Measurements from ENCODE around the gene ADGRG3.

The ADGRG3 gene

GRCh38 chr16:57630931-57631845, 36.9 kb upstream of the ADGRG3 start:
- DNase-seq (ENCODE audit: low read depth): no peak

DNA sequence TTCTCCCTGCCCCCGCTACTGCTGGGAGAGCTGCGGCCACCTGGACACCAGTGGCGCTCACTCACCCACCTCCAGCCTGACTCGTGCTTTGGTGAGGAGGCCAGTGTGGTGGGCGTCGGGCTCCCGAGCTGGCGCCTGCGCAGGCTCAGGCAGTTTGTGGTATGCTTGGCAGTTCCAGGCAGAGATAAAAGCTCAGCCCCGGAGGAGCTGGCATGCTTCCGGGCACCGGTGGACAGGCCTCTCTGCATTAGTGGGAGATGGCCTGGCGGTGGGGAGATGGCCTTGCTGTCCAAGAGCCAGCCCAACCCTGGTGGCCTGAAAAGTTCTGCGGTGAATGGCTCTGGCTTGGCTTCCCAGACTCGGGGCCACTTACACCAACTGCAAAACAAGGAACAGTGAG, 35.5 kb upstream of the ADGRG3 start:
- DNase-seq (ENCODE audit: low read depth): no peak

DNA sequence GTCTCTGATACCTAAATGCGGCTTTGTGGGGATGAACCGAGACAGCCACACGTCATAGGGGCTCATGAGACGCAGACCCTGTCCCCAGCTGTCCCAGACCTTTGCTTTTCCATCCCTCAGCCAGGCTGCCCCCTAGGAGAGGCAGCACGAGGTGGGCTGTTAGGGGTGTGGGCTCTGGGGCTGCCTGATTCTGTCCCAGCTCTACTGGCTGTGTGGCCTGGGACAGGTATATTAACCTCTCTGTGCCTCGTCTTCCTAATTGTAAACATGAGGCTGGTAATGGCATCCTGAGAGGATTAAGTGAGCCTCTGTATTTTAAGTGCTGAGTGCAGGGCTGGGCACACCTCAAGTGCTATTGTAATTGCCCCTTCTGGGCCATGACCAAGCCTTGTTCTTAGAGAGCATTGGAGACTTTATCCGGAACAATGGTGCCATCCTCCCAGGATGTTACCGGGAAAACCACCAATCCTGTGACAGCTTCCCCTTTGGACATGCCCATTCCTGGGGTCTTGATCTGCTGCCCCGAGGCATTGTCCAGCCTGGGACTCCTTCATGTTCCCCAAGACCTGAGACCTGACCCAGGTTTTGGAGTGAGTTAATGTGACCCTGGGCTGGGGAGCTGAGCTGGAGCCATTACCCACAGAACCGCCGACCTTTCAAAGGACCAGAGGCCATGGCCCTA, 34.6 kb upstream of the ADGRG3 start:
- DNase-seq (ENCODE audit: low read depth): no peak

GRCh38 chr16:57634171-57634570, 33.9 kb upstream of the ADGRG3 start:
- DNase-seq (ENCODE audit: low read depth): peak; percentile 90

DNA sequence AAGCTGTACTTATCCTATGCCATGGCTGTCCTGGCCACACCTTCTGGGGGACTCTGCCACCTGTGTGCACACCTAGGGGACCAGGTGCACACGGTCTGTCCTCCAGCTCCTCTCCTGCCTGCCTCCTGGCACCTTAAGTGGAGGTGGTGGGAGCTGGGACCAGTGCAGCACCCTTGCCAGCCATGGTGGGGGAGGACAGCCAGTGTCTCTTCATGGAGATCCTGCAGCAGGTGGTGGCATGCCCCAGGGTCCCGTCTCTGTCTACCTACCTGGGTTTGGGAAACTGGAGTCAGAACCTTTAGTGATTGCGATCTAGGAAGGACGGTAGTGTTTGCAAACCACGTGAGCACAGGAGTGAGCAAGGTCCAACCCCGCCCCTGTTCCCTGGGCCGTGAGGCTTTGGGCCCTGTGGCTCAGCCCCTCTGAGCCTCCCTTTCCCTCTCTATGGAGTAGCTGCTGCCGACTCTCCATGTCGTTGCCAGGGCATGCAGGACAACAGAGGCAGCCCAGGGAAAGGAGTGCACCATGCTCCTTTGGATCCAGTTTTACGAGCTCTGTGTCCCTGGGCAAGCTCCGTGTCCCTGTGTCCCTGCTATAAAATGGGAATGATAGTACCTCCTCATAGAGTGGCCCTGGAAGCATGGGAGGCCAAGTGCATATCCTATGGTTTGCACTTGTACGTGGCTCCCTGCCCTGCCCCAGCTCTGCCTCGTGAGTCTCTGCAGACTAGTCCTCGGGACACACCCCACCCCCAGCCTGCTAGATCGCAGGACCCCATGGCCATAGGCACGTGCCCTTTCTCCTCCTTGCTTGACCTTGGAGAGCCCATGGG, 32.6 kb upstream of the ADGRG3 start:
- no peak for DNase-seq (ENCODE audit: low read depth)

- DNase-seq (ENCODE audit: low read depth): no peak
Observed at GRCh38 chr16:57636184-57636583, 31.9 kb upstream of the ADGRG3 start.

- no peak for DNase-seq (ENCODE audit: low read depth)
Observed at GRCh38 chr16:57637020-57637419, 31.1 kb upstream of the ADGRG3 start.

DNA sequence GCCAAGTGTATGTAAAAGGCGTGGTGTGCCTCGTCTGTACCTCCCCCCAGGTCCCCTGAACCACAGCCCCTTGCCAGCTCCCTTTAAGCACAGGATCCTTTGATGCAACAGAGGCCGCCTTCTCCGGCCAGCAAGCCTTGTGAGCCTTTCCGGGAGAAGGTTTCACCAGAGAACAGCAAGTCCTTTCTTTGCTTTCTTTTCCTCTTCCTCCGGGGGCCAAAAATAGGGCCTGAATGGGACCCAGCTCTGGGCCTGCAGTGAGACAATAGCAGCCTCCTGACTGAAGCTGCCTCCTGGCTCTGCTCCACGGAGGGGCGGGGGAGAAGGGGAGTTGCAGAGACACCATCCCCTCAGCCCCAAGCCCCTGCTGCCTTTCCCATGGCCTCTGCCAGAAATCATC, 30.7 kb upstream of the ADGRG3 start:
- no peak for DNase-seq (ENCODE audit: low read depth)

GRCh38 chr16:57637965-57638364, 30.1 kb upstream of the ADGRG3 start:
- DNase-seq (ENCODE audit: low read depth): no peak

GRCh38 chr16:57638381-57638780, 29.7 kb upstream of the ADGRG3 start:
- no peak for DNase-seq (ENCODE audit: low read depth)

- no peak for DNase-seq (ENCODE audit: low read depth)
Observed at GRCh38 chr16:57639172-57639887, 28.8 kb upstream of the ADGRG3 start.

DNA sequence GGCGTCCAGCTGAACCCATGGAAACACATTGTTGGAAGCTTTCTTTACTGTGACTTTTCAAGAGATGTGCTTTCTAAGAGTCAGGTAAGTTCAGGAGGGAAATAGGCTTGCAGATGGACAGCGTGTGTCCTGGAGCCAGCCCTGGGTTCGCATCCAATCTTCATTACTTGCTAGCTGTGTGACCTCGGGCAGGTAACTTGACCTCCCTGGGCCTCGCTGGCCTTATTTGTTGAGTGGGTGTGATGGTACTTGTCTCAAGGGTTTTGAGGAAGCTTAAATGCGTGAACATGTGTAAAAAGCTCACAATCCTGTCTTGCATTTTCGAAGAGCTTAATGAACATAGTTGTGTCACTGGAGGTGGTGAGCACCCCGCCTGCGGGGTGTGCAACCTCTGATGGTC, 27.9 kb upstream of the ADGRG3 start:
- DNase-seq (ENCODE audit: low read depth): no peak

DNA sequence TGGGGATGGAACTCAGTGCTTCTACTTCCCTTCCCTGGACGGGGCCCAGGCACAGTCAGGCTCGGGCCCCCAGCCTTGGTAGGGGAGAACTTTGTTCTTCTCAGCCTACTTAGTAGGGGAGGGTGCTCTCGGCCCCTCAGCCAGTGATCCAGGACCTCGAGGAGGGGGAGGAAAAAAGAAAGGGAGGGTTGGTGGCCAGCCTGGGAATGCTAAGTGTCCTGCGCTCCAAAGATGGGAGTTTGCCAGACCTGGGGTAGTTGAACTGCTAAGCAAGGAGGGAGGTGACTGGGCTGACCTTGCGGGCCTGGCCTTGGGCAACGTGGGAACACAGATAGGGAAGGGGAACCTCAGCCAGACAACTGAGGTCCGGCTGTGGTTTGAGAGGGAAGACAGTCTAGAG, 27.5 kb upstream of the ADGRG3 start:
- no peak for DNase-seq (ENCODE audit: low read depth)

- DNase-seq (ENCODE audit: low read depth): peak; percentile 29
Observed at GRCh38 chr16:57642160-57643135, 25.7 kb upstream of the ADGRG3 start.

DNA sequence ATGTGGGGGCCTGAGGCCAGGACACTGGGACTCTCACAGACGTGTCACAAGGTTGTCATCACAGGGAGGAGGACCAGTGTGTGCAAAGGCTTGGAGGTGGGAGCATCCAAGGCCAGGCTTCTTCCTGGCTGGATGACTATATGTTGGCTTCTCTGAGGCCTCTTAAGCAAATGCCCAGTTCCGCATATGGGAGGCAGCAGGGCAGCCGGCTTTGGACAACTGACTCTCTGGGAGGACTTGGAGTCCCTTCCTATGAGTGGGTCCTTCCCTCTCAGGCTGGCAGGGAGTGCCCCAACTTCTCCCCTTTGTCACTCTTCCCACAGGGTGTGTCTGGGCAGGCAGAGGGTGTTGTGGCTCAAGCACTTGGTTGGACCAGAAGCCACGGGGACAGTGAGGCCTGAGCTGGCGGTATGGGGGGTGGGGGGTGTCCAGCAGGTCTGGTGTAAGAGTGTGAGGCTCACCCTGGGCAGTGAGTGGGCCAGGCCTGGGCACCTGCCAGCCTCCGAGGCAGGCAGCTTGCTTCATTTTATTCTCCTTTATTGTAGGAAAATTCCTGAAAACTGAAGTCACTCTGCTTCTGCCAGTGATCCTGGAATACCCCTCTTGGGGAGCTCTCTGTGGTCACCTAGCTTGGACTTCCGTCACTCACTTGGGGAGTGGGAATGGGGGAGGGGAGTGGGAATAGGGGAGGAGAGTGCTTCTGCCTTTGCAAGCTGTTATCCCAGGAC, 24.8 kb upstream of the ADGRG3 start:
- peak; percentile 74 for DNase-seq (ENCODE audit: low read depth)

- DNase-seq (ENCODE audit: low read depth): no peak
Observed at GRCh38 chr16:57643910-57644309, 24.2 kb upstream of the ADGRG3 start.

DNA sequence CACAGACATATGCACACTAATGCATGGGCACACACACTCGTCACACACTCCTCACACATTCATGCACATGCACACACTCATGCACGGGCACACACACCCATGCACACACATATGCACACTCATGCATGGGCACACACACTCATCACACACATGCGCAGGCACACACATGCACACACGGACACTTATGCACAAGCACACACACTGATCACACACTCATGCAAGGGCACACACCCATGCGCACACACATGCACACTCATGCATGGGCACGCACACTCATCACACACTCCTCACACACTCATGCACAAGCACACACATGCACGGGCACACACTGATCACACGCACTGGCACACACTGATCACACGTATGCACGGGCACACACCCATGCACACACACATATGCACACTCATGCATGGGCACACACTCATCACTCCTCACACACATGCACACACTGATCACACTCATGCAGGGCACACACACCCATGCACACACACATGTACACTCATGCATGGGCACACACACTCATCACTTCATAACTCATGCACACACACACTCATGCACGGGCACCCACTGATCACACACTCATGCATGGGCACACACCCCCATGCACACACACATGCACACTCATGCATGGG, 23.6 kb upstream of the ADGRG3 start:
- no peak for DNase-seq (ENCODE audit: low read depth)

- no peak for DNase-seq (ENCODE audit: low read depth)
Observed at GRCh38 chr16:57645169-57645568, 22.9 kb upstream of the ADGRG3 start.

DNA sequence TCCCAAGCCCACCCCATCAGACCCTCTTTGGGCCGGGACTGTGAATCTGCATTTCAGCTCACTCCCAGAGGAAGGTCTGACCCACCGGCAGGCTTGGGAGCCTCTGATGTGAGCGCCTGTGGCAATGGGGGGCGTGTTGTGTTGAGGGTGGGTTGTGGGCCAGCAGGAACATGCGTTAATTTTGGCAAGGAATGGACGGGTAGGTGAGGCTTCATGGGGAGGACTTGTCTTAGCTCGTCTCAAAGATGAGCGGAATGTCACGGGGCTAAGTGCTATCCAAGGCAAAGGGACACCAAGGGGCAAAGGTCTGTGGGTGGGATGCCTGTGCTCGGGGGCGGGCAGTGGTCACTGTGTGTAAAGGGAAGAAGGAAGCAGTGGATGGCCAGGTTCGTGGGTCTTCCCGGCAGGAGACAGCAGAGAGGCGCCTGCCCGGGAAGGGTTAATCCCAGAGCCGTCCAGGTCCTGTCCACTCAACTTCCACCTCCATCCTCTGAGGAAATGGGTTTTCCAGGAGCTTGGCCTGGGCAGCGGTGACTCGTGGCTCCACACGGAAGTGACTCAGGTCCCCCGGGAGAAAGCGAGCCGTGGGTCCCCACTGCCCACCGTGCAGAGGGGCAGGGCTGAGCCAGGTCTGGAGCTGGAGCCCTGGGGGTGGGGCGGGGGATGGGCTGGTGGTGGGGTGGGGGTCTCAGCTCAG, 22.3 kb upstream of the ADGRG3 start:
- DNase-seq (ENCODE audit: low read depth): peak; percentile 89
